ENCODE data around the gene LAMC2.
"Not testable (repeated sequence)": the region's sequence is repeated elsewhere in the genome, so short reads cannot be mapped to it uniquely, and the experiment has no call there.

LAMC2 gene

DNA sequence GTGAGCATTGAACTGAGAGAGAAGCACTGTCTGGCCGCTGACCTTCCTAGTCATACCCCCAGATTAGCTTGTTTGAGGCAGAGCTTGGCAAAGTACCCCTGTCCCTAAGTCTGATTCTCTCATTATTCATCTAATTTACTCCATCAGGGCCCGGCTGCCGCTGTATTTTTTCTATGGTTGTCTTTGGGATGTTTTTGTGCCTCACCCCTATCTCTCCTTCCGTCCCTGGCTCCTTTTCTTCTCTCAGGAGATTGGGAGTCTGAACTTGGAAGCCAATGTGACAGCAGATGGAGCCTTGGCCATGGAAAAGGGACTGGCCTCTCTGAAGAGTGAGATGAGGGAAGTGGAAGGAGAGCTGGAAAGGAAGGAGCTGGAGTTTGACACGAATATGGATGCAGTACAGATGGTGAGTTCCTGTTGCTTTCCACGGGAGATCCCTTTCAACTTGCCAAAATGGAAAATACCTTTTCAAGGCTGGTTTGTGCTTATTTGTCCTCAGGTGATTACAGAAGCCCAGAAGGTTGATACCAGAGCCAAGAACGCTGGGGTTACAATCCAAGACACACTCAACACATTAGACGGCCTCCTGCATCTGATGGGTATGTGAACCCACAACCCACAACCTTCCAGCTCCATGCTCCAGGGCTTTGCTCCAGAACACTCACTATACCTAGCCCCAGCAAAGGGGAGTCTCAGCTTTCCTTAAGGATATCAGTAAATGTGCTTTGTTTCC lies 53.9 kb downstream of the LAMC2 start:
- no peak for ATAC-seq

DNA sequence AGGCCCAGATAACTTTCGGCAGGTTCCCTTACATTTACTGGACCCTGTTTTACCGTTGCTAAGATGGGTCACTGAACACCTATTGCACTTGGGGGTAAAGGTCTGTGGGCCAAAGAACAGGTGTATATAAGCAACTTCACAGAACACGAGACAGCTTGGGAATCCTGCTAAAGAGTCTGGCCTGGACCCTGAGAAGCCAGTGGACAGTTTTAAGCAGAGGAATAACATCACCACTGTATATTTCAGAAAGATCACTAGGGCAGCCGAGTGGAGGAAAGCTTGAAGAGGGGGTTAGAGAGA lies 54.4 kb downstream of the LAMC2 start:
- ATAC-seq = no peak

DNA sequence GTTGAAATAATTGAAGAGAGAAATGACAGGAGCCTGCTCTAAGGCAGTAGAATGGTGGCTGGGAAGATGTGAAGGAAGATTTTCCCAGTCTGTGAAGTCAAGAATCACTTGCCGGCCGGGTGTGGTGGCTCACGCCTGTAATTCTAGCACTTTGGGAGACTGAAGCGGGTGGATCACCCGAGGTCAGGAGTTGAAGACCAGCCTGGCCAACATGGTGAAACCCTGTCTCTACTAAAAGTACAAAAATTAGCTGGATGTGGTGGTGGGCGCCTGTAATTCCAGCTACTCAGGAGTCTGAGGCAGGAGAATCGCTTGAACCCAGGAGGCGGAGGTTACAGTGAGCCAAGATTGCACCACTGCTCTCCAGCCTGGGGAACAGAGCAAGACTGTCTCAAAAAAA lies 54.8 kb downstream of the LAMC2 start:
- ATAC-seq = not testable (repeated sequence)

DNA sequence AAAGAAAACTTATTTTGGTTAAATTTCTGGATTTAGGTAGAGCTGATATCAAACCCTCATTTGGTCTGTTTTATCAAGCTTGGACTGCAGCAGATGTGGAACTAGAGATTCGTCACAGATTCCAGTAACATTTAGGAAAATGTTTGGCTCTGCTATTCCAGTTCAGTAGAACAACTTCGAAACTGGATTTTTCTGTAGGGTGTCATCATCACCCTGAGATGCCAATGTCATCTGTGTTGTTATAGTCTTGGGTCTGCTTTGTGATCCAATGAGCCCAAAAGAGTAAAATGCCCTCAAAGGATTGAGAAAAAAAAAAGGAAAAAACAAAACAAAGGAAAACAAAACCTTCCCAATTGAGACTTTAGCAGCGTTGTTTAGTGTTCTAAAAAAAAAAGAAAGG lies 55.4 kb downstream of the LAMC2 start:
- no peak for ATAC-seq

DNA sequence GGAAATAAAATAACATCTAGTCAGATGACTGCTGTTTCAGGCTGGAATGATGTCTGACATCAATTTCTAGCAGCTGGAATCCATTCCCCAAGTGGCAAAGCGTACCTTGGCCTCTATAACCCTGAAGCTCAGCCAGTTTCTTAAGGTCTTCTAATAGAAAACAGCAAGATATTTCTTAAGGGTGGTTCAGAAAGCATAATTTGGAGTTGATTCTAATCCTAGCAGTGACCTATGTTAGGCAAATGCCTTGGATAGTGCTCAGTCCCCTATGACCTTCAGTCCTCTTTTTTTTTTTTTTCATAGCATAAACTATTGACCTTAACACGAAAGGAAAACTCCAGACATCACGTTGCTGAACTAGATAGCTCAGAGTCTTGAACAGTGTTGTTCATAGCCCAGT lies 56.5 kb downstream of the LAMC2 start:
- ATAC-seq = no peak

DNA sequence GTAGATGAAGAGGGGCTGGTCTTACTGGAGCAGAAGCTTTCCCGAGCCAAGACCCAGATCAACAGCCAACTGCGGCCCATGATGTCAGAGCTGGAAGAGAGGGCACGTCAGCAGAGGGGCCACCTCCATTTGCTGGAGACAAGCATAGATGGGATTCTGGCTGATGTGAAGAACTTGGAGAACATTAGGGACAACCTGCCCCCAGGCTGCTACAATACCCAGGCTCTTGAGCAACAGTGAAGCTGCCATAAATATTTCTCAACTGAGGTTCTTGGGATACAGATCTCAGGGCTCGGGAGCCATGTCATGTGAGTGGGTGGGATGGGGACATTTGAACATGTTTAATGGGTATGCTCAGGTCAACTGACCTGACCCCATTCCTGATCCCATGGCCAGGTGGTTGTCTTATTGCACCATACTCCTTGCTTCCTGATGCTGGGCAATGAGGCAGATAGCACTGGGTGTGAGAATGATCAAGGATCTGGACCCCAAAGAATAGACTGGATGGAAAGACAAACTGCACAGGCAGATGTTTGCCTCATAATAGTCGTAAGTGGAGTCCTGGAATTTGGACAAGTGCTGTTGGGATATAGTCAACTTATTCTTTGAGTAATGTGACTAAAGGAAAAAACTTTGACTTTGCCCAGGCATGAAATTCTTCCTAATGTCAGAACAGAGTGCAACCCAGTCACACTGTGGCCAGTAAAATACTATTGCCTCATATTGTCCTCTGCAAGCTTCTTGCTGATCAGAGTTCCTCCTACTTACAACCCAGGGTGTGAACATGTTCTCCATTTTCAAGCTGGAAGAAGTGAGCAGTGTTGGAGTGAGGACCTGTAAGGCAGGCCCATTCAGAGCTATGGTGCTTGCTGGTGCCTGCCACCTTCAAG lies 57.3 kb downstream of the LAMC2 start:
- no peak for ATAC-seq

DNA sequence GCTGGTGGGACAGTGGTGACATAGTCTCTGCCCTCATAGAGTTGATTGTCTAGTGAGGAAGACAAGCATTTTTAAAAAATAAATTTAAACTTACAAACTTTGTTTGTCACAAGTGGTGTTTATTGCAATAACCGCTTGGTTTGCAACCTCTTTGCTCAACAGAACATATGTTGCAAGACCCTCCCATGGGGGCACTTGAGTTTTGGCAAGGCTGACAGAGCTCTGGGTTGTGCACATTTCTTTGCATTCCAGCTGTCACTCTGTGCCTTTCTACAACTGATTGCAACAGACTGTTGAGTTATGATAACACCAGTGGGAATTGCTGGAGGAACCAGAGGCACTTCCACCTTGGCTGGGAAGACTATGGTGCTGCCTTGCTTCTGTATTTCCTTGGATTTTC lies 58.4 kb downstream of the LAMC2 start:
- ATAC-seq = no peak

DNA sequence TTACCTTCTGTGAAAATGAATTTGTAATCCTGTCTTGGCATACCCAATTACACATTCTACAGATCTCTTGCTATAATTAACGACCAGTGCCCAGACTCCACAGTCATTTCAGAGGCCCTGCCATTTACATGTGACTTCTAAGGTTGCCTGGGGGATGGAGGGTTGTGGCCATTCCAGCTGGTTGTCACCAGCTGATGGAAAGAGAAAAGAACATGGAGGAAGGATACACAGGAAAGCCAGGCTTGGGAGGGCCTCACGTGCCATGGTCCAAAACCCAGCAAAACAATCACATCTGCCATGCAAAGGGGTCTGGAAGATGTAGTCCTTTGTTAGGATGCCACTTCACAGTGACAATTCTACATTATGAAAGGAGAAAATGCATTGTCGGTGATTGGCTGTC lies 59.3 kb downstream of the LAMC2 start:
- no peak for ATAC-seq

DNA sequence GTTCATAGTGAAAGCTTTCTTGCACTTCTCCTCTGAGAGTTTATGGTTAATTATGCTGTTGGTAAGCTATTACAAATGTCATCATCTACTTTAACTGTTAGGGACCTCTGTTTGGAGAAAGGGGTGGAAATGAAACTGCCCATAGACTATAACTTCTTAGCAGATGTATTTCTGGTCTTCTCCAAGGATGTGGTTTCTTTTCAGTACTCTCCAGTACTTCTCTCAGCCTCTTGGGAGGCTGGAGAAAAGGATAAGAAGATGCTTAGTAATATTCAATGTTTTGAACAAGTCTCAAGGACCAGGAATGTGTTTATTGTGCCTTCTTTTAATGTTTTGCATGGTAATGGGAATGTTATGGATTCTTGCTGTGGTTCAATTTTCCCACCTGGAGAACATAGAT lies 60.4 kb downstream of the LAMC2 start:
- no peak for ATAC-seq

DNA sequence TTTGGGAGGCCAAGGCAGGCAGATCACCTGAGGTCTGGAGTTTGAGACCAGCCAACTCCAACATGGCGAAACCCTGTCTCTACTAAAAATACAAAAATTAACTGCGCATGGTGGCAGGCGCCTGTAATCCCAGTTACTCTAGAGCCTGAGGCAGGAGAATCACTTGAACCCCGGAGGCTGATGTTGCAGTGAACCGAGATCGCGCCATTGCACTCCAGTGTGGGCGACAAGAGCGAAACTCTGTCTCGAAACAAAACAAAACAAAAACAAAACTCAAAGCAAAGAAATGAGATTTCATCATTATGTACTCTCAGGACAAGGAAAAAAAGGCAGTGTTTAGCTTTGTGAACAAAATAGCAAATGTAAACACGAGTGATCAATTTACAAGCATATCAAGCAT lies 61.0 kb downstream of the LAMC2 start:
- no peak for ATAC-seq

DNA sequence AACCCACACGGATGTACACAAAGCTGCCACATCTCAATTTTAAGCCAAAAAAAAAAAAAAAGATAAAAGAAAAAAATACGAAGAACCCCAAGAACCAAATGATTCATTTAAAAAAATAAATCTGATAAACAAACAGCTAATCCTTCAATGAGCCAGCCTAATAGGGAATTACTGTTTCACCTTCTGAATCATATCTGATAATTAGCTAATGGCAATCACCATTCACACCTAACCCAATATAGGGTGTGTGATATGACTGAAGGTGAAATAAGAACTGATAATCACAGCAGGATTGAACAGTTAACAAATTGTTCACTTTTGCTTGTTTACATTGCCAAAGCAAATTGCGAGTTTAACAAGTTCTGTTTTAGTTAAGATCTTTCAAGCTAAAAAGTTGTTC lies 61.4 kb downstream of the LAMC2 start:
- no peak for ATAC-seq

DNA sequence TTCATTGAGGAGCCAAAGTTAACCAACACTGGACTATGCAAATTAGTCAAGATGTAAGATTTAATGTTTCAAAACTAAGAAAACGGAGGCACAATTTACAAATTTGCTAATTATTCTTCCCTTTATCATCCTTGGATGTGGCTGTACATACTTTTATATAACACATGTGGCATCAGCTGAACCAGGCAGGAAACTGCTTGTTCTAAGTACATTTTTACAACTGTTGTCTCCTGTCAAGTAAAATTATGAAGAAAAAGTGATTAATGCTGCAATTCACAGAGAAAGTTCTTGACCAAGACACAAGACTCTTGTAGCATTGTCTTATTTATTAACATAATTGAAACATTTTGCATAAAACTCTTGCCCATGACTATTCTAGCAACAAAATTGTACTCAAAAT lies 61.9 kb downstream of the LAMC2 start:
- no peak for ATAC-seq

DNA sequence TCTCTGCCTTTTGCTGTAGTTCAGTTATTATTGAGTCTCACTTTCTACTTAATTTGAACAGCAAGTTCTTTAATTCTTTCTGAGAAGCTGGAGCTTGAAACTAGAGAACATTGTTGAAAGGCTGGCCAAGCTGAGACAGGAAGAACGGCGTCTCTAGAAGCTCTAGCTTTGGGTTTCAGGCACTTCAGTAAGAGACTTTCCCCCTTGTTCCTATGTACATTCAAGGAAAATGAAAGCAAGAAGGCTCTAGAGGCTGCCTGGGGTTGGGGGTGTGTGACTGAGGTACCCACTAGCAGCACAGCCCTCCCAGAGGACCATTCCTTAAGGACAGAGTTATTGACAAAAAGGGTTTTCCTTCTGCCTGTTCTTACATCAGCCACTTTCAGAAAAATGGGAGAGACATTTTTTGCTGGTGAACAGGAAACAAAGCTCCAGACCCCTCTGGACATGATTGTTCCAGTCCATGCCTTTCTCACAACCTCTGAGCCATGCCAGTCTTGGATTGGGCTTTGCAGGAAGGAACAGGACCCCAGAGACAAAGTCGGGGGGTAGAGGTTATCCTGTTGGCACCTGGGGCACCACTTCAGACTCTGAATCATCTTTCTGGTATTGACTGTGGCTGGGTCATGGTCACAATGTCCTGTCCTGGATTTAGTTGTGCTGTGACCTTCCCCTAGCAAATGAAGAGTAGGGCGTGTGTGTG lies 63.1 kb downstream of the LAMC2 start:
- ATAC-seq = no peak

DNA sequence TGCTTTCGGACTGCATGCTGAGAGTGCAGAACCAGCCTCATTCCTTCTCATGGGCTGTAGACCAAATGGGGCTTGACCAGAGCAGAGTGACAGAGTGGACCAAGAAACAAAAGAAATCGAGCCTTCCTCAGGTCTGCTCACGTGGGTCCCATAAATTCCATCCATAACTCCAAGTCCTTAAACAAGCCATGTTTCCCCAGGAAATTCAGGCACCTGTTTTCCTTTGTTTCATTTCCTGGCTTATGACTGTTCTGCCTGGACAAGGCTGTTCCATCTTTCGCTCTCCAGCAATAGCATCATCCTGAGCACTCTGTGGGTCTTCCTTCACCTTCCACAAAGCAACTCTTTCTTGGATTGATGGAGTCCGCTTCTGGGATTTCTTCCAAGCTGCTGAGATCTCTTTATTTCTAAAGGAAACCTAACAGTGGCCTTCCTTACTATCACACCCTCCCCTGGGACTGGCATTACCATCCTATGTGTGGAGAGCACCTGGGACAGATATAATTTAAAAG lies 63.9 kb downstream of the LAMC2 start:
- ATAC-seq = no peak

DNA sequence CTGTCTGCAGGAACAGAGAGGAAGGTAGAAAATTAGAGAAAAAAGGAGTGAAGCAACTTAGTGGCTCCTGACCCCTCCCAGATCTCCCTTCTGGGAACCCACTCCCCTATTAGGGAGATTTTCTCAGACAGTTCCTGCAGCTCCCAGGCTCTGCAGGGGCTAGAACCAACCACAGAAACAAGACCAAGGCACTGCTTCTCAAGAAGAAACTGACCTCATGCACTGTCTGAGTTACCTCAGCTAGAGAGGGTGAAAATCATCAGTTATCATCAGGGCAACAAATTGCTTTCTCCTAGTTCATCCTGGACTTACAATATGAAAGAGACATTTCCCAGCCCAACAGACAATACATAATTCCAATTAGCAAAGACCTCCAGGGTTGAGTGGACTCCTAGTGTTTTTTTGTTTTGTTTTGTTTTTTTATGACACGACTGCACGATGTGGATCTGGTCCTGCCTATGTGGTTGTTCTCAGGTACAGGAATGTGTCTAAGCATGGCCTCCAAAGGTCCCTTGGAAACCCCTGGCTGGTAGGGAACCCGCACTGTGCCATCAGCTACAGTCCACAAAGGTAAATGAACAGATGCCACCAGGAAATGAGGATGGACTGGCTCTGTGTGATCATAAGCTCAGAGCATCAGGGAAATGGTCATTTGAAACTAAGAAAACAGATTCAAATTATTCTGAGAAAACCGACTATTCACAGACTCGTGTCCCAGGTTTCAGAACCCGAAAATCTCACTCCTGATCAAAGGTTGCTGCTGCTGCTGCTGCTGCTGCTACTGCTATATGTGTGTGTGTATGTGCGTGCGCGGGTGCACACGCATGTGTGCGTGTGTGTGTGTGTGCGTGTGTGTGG lies 65.3 kb downstream of the LAMC2 start:
- ATAC-seq = no peak

DNA sequence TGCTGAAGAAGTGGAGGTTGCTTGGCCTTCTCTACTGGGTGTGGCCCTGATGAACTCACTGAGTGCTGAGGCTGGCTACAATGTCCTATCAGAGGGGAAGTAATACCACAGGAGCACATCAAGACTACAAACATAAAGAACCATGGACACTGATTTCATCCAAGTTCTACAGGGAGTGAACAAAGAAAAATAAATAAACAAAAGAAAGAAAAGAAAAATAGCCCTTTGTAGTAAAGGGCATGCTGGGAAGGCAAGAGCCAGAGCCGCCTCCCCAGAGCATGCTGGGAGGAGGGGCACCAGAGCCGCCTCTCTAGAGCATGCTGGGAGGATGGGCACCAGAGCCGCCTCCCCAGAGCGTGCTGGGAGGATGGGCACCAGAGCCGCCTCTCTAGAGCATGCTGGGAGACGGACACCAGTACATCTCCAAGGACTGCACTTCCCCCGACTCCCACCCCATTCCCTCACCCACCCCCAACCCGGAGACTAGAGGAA lies 65.9 kb downstream of the LAMC2 start:
- no peak for ATAC-seq

DNA sequence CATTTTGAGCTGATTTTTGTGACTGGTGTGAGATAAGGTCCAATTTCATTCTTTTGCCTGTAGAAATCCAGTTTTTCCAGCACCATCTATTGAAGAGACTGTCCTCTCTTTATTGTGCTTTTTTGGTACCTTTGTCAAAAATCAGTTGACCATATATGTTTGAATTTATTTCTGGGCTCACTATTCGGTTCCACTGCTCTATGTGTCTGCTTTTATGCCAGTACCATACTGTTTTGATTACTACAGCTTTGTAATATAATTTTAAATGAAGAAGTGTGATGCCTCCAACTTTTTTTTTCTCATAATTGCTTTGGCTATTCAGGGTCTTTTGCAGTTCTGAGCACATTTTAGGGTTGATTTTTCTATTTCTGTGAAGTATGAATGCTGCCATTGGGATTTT lies 69.0 kb downstream of the LAMC2 start:
- no peak for ATAC-seq

DNA sequence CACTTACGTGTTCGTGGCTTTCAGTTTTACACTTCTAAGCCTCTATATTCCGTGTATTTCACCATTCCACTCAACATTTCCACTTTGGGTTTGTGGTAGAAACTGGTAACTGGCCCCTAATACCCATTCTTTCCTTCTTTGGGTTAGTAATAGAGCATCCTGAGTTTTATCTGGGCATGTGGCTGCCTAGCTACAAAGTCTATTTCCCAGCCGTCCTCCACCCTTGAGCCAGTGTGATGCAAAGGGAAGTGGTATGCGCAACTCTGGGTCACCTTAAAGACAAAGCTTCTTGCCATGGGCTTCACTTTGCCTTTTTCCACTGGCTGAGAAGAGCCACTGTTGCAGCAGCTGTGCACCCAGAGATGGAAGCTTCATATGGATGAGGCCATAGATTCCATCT lies 73.9 kb downstream of the LAMC2 start:
- no peak for ATAC-seq

DNA sequence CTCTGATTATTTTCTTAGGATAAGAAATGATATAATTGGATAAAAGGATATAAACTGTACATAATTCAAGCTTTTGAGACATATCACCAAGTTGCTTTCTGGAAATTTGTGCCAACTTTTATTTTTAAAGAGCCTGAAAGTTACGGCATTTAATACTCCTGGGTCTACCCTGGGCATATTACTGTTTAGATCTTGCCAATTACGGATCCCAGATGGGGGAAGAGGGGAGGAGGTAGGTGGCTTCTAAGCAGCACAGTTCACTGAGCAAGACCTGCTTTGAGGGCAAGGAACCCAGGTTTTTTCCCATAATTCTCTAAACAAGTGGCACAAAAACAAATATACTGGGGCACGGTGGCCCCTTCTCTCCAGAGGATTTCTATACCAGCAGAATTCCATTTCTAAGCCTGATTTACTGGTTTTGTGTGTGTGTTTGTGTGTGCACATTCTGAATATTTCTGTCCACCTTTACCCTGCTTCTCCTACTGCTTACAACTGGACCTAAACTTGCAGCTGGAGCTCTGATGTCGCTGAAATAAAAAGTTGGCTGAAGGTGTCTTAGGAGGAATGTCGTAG lies 76.7 kb downstream of the LAMC2 start:
- no peak for ATAC-seq

DNA sequence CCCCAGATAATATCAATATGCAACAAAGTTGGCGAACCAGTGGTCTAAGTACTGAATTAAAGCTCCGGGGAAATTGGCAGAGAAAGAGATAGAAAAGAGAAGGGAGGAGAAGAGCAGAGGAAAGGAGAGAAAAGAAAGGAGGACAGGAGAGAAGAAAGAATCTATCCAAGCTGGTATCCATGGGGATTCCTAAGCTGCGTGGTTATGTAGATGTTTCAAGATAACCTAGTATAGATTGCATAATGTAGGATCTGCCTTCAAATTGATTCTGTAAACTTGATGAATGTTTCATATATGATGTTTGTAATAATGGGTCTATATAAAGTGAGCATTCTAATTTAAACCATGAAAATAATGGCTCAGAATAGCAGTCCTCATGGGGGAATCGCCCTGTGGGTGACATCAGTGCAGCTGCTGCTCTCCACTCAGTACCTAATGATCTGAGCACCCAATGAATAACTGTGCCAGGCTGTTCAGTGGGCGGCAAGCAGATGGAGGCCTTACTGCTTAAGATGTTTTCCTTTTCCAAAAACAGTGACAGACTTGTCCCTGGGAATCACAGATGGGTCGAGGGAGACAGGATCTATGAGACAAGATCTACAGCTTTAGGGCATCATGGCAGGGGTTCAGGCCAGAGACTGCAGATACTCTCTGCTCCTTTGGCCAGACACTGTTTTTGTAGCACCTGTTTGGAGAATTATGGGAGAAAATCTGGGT lies 78.0 kb downstream of the LAMC2 start:
- ATAC-seq = no peak

DNA sequence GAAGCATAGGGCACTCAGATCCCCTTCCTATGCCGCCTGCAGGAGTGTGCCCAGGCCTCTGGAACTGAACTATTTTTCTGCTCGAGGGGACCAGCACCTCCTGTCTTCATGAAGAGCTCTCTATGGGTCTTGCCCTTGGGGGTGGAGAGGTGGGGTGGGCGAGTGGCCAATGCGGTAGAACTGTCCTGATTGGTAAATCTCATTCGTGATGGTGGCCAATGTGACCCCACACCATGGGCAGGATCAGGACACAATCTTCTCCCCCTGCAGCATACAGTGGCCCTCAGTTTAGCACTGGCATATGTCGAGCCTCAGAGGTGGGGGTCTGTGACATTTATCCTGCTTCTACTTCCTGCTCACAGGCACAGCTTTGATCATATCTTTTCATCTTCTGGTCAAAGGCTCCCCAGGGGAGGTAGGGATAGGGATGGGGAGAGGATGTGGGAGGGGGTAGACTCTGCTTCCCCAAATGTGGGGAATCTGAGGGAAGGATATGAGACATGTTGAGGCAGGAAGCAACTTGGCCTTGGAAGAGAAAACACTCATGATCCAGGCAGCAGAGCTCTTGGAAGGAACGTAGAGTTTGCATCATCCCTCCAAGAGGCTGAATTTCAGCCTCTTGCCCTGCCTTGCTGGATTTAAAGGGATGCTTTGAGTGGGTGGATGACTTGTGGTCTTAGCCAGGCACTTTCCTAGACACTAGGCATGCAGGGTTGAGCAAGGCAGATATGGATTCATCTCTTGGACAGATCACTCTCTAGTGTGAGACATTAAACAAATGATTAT lies 81.8 kb downstream of the LAMC2 start:
- ATAC-seq = no peak

Measured in activated CD4-positive, CD25-positive, alpha-beta regulatory T cell treated with anti-CD3 and anti-CD28 coated beads, Interleukin-2, amount 50 U/mL, for 24 hours (primary cell).